DOHH2 (cell line): Measurements from ENCODE around the gene ZNF335.

ENCODE experiments used
- H3F3A ChIP-seq: fragments of 200-600 bp; sonication (generic), shearing (Covaris generic); 2 replicates; pipeline ENCODE4 v1.6.0; 2016; ENCODE audit warnings: antibody characterized with exemption, mild to moderate bottlenecking; ENCODE audit not compliant: control insufficient read depth, insufficient read depth
- H3K27ac ChIP-seq: fragments of 200-600 bp; sonication (generic); 2 replicates; pipeline ENCODE4 v1.5.1; 2014; ENCODE audit warnings: low read depth, mild to moderate bottlenecking, low read length, moderate library complexity
- H3K27me3 ChIP-seq: fragments of 200-600 bp; sonication (generic); 2 replicates; pipeline ENCODE4 v1.6.1; 2014; ENCODE audit warnings: mild to moderate bottlenecking, low read length, mixed read lengths; ENCODE audit not compliant: control insufficient read depth
- H3K36me3 ChIP-seq: fragments of 200-600 bp; sonication (generic); 2 replicates; pipeline ENCODE4 v1.6.1; 2014; ENCODE audit warnings: mild to moderate bottlenecking, low read length, moderate library complexity, mixed read lengths; ENCODE audit not compliant: control insufficient read depth
- H3K4me1 ChIP-seq: fragments of 200-600 bp; sonication (generic); 2 replicates; pipeline ENCODE4 v1.6.1; 2014; ENCODE audit warnings: mild to moderate bottlenecking, low read length, mixed read lengths; ENCODE audit not compliant: control insufficient read depth
- H3K4me2 ChIP-seq: fragments of 200-600 bp; sonication (generic); 2 replicates; pipeline ENCODE4 v1.6.0; 2014; ENCODE audit warnings: mild to moderate bottlenecking, low read length, moderate library complexity
- H3K4me3 ChIP-seq: fragments of 200-600 bp; sonication (generic); 2 replicates; pipeline ENCODE4 v1.5.1; 2014; ENCODE audit warnings: mild to moderate bottlenecking, low read length, mixed read lengths
- H3K79me2 ChIP-seq: fragments of 200-600 bp; sonication (generic); 2 replicates; pipeline ENCODE4 v1.6.1; 2014; ENCODE audit warnings: mild to moderate bottlenecking, low read length, mixed read lengths; ENCODE audit not compliant: control insufficient read depth
- H3K9me2 ChIP-seq: fragments of 200-600 bp; sonication (generic); replicated peaks from 2 replicates; pipeline ENCODE4 v1.6.1; 2014; ENCODE audit warnings: mild to moderate bottlenecking, low read length, mixed read lengths; ENCODE audit not compliant: control insufficient read depth
- H3K9me3 ChIP-seq: fragments of 200-600 bp; sonication (generic); 2 replicates; pipeline ENCODE4 v1.6.1; 2014; ENCODE audit warnings: antibody characterized with exemption, low read length, mixed read lengths; ENCODE audit not compliant: control insufficient read depth, insufficient read depth
- H4K20me1 ChIP-seq: fragments of 200-600 bp; sonication (generic); 2 replicates; pipeline ENCODE4 v1.6.0; 2014; ENCODE audit warnings: low read depth, mild to moderate bottlenecking, antibody characterized with exemption, low read length, moderate library complexity; ENCODE audit not compliant: control insufficient read depth, insufficient read depth
- EZH2phosphoT487 ChIP-seq: fragments of 200-600 bp; sonication (generic); IDR thresholded peaks from 2 replicates; pipeline ENCODE4 v1.6.1; 2017; ENCODE audit warnings: borderline replicate concordance, mild to moderate bottlenecking, antibody characterized with exemption, low read length, moderate library complexity, mixed read lengths
- TF ChIP-seq, protein P1 (sequence below): fragments of 200-600 bp; sonication (generic); IDR thresholded peaks from one replicate; pipeline ENCODE4 v1.5.1; 2014; ENCODE audit warnings: antibody characterized with exemption, mild to moderate bottlenecking, low read depth, low read length; ENCODE audit not compliant: poor library complexity, severe bottlenecking

Gene ZNF335

DNA sequence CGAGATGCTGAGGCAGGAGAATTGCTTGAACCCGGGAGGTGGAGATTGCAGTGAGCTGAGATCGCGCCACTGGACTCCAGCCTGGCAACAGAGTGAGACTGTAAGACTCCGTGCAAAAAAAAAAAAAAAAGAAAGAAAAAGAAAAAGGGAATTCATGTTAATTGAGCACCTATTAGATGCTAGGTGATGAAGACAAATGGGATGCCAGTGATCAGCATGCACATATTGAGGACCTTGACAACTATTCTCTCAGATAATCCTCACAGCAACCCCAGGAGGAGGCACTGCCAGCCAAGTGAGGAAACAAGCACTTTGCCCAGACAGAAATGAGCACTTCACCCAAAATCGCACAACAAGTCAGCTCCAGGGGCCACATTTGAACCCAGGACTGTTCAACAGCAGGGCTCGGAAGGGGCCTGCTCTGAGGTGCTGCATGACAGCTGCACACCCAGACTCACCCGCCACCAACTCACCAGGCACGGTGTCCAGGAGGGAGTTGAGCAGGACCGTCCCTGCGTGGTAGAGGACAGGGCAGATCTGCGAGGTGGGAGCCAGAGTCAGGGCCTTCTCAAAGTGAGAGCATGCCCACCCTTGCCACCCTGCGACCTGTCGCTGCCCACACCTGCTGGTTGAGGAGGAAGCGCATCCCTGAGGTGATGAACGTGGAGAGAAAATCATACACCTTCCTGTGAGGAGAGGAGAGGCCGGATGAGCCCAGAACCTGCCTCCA lies 64.6 kb downstream of the ZNF335 start:
- TF ChIP-seq, protein P1, sequence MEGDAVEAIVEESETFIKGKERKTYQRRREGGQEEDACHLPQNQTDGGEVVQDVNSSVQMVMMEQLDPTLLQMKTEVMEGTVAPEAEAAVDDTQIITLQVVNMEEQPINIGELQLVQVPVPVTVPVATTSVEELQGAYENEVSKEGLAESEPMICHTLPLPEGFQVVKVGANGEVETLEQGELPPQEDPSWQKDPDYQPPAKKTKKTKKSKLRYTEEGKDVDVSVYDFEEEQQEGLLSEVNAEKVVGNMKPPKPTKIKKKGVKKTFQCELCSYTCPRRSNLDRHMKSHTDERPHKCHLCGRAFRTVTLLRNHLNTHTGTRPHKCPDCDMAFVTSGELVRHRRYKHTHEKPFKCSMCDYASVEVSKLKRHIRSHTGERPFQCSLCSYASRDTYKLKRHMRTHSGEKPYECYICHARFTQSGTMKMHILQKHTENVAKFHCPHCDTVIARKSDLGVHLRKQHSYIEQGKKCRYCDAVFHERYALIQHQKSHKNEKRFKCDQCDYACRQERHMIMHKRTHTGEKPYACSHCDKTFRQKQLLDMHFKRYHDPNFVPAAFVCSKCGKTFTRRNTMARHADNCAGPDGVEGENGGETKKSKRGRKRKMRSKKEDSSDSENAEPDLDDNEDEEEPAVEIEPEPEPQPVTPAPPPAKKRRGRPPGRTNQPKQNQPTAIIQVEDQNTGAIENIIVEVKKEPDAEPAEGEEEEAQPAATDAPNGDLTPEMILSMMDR = no peak
- no peak for TF ChIP-seq EZH2phosphoT487
- H3F3A ChIP-seq = no peaks in the 10 kb centered on the region
- no peak overlapping the region for H3K4me2 ChIP-seq
- H3K79me2 ChIP-seq = no peaks in the 10 kb centered on the region
- peaks cover 21% of the 10 kb centered on the region for H3K4me1 ChIP-seq
- no peaks in the 10 kb centered on the region for H3K9me3 ChIP-seq
- no peaks in the 10 kb centered on the region for H3K36me3 ChIP-seq
- H4K20me1 ChIP-seq = no peaks in the 10 kb centered on the region
- peaks cover 10% of the 10 kb centered on the region for H3K27me3 ChIP-seq
- no peak overlapping the region for H3K27ac ChIP-seq
- H3K4me3 ChIP-seq = no peak overlapping the region
- no peaks in the 10 kb centered on the region for H3K9me2 ChIP-seq

DNA sequence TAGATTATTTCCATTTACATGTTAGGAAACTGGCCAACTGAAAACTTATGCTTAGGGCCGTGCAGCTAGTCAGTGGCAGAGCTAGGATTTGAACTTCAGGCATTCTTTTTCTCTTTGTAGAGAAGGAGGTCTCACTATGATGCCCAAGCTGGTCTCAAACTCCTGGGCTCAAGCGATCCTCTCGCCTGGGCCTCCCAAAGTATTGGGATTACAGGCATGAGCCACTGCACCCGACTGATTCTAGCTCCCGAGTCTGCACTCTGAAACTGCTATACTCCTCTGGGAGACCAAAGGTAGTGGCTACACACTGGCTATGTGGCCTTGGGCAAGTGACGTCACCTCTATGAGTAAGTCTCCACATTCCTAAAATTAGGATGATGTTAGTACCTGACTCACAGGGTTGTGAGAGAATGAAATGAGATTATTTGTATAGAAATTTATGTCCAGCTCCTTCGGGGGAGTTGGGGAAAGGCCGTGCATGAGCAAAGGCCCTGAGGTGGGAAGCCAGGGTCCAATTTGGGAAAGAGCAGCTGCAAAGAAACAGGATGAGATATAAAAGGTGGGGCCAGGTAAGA lies 66.4 kb downstream of the ZNF335 start:
- Histone ChIP-seq H3K4me3 (no peak overlapping the region), H3F3A (no peaks in the 10 kb centered on the region), H3K9me3 (no peaks in the 10 kb centered on the region), H3K4me1 (peaks cover 20% of the 10 kb centered on the region), H4K20me1 (no peaks in the 10 kb centered on the region), H3K27me3 (no peaks in the 10 kb centered on the region), H3K27ac (no peak overlapping the region), H3K4me2 (no peak overlapping the region), H3K36me3 (no peaks in the 10 kb centered on the region), H3K79me2 (no peaks in the 10 kb centered on the region), H3K9me2 (no peaks in the 10 kb centered on the region)
- no peak for TF ChIP-seq EZH2phosphoT487
- TF ChIP-seq, protein P1 = no peak

DNA sequence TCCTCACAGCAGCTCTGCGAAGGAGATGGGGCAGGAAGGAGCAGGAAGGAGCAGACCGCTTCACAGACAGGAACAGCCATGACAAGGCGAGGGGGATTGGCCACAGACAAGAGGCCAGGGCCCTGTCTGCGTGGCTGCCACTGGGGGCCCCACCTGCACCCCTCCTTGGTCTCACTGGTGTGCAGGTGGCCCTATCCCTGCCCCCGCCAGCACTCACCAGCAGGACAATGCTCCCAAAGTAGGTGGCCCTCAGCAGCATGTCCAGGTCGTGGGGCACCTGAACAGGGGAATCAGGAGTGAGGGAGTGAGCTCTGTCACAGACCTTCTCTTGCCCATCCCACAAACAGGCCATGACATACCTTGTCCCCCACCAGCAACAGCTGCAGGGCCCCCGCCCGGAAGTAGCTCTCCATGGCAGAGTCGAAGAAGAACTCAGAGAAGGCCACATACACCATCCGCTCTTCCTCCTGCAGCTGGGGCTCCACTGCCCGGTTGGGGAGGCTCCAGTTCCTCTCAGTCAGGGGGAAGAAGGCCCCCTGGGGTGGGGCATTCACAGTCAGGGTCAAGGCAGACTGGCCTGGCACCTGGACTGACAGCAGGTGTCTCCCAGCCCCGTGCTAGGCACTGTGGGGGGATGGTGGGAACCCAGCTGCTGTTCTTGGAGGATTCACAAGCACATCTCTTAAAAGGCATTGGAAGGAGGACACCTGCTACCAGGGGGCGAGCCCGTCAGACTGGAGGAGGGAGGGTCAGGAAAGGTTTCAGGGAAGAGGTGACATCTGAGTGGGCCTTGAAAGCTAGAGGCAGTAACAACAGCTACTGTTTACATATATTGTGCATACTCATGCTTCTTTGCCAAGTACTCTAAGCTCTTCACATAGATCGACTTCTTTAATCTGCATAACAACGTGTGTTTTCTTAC lies 67.2 kb downstream of the ZNF335 start:
- Histone ChIP-seq H3K9me3 (no peaks in the 10 kb centered on the region), H3K4me3 (no peak overlapping the region), H3K9me2 (no peaks in the 10 kb centered on the region), H3K4me2 (no peak overlapping the region), H3F3A (no peaks in the 10 kb centered on the region), H4K20me1 (no peaks in the 10 kb centered on the region), H3K27ac (no peak overlapping the region), H3K36me3 (no peaks in the 10 kb centered on the region), H3K79me2 (no peaks in the 10 kb centered on the region), H3K27me3 (no peaks in the 10 kb centered on the region), H3K4me1 (peaks cover 13% of the 10 kb centered on the region)
- TF ChIP-seq EZH2phosphoT487 = no peak
- TF ChIP-seq, protein P1 = no peak
